C4-2B (cell line): ENCODE measurements around the gene GPATCH4.

ENCODE experiments used
- ZFX ChIP-seq: fragments of 450-650 bp; IDR thresholded peaks from 2 replicates; pipeline ENCODE4 v1.6.1; 2017
- TF ChIP-seq, protein P1 (sequence below): fragments of 450-650 bp; conservative IDR thresholded peaks from 2 replicates; pipeline ENCODE4 v1.5.1; 2017; ENCODE audit warnings: mild to moderate bottlenecking

DNA sequence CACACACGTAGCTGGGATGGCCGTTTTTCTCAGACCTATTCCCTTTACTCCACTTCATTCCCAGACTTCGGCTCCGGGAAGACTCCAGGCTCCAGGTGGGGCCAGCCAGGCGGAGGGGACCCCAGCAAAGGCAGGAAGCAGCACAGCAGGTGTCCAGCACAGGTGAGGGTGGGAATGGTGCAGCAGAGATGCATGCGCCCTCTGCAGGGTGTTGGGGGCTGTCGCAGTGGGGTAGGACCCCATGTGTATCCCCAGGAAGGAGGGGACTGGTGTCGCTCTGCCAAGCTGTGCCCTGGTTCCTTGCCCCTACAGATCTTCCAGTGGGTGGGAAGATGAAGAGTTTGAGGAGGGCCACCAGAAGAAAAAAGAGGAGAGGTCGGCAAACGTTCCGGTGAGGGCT is 16.5 kb downstream of the GPATCH4 start:
- TF ChIP-seq, protein P1, sequence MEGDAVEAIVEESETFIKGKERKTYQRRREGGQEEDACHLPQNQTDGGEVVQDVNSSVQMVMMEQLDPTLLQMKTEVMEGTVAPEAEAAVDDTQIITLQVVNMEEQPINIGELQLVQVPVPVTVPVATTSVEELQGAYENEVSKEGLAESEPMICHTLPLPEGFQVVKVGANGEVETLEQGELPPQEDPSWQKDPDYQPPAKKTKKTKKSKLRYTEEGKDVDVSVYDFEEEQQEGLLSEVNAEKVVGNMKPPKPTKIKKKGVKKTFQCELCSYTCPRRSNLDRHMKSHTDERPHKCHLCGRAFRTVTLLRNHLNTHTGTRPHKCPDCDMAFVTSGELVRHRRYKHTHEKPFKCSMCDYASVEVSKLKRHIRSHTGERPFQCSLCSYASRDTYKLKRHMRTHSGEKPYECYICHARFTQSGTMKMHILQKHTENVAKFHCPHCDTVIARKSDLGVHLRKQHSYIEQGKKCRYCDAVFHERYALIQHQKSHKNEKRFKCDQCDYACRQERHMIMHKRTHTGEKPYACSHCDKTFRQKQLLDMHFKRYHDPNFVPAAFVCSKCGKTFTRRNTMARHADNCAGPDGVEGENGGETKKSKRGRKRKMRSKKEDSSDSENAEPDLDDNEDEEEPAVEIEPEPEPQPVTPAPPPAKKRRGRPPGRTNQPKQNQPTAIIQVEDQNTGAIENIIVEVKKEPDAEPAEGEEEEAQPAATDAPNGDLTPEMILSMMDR, result no peak
- no peak for TF ChIP-seq ZFX
